Right hindlimb (tissue), 1 donor: ENCODE measurements around the gene CNTNAP5.

Experiments used
- DNase-seq: peaks from one replicate; pipeline ENCODE4 v3.0.0-alpha.2; 2018

Gene CNTNAP5

DNA sequence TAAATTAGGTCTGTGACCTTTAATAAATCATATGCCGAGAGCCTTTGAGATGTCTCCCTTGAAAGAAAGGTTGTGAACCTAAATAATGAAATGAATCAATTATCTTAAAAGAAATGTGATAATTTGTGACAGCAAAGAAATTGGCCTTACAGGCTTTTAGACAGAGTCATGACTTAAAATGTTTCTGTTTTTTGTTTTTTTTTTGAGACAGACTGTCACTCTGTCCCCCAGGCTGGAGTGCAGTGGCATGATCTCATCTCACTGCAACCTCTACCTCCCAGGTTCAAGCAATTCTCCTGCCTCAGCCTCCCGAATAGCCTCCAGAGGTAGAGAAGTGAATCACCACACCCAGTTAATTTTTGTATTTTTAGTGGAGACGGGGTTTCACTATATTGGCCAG, 898.0 kb downstream of the CNTNAP5 start:
- no peak for DNase-seq

- no peak for DNase-seq
These were observed 908.8 kb downstream of the CNTNAP5 start for GRCh38 chr2:124933883-124934282.

- DNase-seq = no peak
These were observed 928.8 kb downstream of the CNTNAP5 start for GRCh38 chr2:124953921-124954320.

DNA sequence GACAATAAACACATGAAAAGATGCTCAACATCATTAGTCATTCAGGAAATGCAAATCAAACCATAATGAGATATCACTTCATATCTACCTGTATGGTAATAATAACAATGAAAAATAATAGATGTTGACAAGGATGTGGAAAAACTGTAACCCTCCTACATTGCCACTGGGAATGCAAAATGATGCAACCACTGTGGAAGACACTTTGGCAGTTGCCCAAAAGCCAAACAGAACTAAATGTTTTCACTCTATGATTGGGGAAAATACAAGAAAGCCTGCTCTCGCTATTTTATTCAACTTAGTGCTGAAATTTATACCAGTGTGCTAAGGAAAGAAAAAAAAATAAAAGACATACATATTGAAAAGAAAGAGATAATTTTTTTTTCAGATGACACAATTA, 934.5 kb downstream of the CNTNAP5 start:
- DNase-seq = no peak

DNA sequence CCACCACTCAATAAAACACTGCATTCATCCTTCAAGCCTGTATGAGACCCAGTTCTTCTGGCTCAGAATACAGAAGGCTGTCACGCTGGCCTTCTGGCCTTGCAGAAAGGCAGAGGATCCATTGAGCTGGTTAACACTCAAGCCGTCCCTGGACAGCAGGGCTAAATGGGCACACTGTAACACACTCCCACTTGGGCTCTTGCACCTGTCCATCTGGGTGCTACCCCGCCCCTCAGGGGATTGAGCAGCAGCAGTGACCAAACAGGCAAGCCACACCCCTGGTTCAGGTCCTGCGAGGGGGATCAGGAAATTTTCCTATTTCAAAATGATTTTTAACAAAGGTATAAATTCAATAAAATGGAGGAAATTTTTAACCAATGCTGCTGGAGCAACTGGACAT, 936.0 kb downstream of the CNTNAP5 start:
- no peak for DNase-seq
